GM23248 (cell line): ENCODE measurements around the gene SLC5A1.

Source experiments
- EZH2 ChIP-seq: fragments of 200-600 bp; sonication (generic); IDR thresholded peaks from 2 replicates; pipeline ENCODE4 v1.6.1; 2018; ENCODE audit warnings: antibody characterized with exemption, mild to moderate bottlenecking; ENCODE audit not compliant: insufficient read depth, poor library complexity, severe bottlenecking
- EZH2phosphoT487 ChIP-seq: fragments of 200-600 bp; sonication (generic); IDR thresholded peaks from 2 replicates; pipeline ENCODE4 v1.6.1; 2018; ENCODE audit warnings: antibody characterized with exemption, moderate library complexity, mild to moderate bottlenecking, low read depth; ENCODE audit not compliant: insufficient read depth

DNA sequence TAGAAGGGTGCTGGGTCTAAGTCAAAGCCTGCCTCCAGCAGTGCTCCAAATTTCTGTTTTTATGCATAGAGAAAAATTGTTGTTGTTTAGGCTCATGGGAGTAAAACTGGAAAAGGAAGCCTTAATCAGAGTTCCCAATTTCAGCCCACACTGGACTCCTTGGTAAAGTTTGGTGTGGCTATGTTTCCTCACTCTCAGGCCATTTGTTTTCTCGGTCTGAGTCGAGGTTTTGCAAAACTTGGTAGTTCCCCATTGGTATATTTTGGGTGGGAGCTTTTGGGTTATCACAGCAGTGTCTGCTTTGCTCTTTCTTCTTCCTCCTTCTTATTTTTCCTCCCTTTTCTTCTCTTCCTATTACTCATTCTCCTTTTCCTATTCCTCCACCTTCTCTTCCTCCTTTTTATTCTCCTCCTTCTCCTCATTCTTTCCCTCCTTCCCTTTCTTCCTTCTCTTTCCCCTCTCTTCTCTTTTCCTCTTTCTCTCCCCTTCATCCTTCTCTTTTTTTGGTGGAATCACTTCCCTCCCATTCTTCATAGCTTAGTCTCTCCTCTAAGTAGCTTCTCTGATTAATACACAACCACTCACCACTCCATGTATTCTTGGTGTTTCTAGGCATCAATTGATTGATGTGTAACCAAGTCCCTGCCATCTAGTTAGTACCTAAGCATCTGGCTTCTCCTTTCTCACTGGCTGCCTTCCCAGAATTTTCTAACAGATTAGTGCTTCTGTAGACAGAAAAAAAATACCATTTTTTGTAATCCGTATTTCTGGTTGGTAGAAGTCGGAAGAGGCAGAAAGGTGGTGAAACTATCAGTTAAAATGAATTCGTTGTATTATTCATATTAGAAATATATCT lies 10.1 kb downstream of the SLC5A1 start:
- no peak for TF ChIP-seq EZH2phosphoT487
- TF ChIP-seq EZH2 = no peak
